ENCODE data around the gene CIRBP.

The CIRBP gene

GRCh38 chr19:1257475-1258162 is 11.5 kb upstream of the CIRBP start:
- no peak for DNase-seq

GRCh38 chr19:1258163-1258492 is 11.0 kb upstream of the CIRBP start:
- DNase-seq = no peak

GRCh38 chr19:1258707-1259205 is 10.4 kb upstream of the CIRBP start:
- DNase-seq = no peak

- peak; percentile 77 to 84 for DNase-seq
Observed at GRCh38 chr19:1259206-1259875, 9.8 kb upstream of the CIRBP start.

- peak; percentile 65 to 69 for DNase-seq
Observed at GRCh38 chr19:1259876-1260748, 9.0 kb upstream of the CIRBP start.

GRCh38 chr19:1260749-1261537 is 8.2 kb upstream of the CIRBP start:
- DNase-seq = peak; percentile 95 to 97

- no peak for DNase-seq
Observed at GRCh38 chr19:1261538-1261797, 7.7 kb upstream of the CIRBP start.

GRCh38 chr19:1261798-1262622 is 7.1 kb upstream of the CIRBP start:
- DNase-seq = peak in 1 of 2 experiments; percentile 44

- no peak for DNase-seq
Observed at GRCh38 chr19:1262623-1263123, 6.5 kb upstream of the CIRBP start.

GRCh38 chr19:1263188-1263587 is 5.9 kb upstream of the CIRBP start:
- no peak for DNase-seq

- no peak for DNase-seq
Observed at GRCh38 chr19:1264801-1265614, 4.1 kb upstream of the CIRBP start.

GRCh38 chr19:1265615-1266128 is 3.5 kb upstream of the CIRBP start:
- DNase-seq = peak in 1 of 2 experiments; percentile 55

GRCh38 chr19:1266129-1266915 is 2.8 kb upstream of the CIRBP start:
- peak; percentile 87 to 88 for DNase-seq

GRCh38 chr19:1266916-1267476 is 2.1 kb upstream of the CIRBP start:
- peak; percentile 76 to 77 for DNase-seq

- no peak for DNase-seq
Observed at GRCh38 chr19:1267477-1268225, 1.5 kb upstream of the CIRBP start.

GRCh38 chr19:1268226-1269064 is 687 bp upstream of the CIRBP start:
- DNase-seq = no peak

- DNase-seq = peak; percentile 82 to 85
Observed at GRCh38 chr19:1269478-1270212, 513 bp downstream of the CIRBP start.

Measured in activated CD4-positive, alpha-beta T cell treated with anti-CD3 and anti-CD28 coated beads, Interleukin-2, amount 50 U/mL, for 48 hours (primary cell).